Fibroblast of gingiva (primary cell): Measurements from ENCODE around the gene XPO4.

Source experiments
- DNase-seq: peaks from one replicate; pipeline ENCODE4 v3.0.0-alpha.2; 2011; ENCODE audit warnings: low read depth

XPO4 gene

GRCh38 chr13:20728579-20729311 is 173.8 kb downstream of the XPO4 start:
- DNase-seq: no peak

DNA sequence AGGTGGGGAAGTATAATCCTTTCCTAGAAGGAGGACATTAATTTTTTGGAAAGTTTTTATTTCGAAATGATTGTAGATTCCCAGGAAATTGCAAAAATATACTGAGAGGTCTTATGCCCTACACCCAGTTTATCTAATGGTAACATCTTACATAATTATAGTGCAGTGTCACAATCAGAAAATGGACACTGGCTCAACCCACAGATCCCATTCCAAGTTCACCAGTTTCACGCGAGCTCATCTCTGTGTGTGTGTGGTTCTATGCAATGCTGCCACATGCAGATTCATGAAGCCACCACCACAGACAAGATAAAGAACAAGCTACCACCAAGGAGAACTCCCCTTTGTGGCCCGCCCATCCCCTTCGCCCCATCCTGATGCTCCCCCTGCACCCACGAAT is 174.7 kb downstream of the XPO4 start:
- no peak for DNase-seq
